ENCODE measurements around the gene FLNB.
A peak's percentile ranks its signal among the peaks of the same experiment; 100 is the strongest.

The FLNB gene

GRCh38 chr3:58157700-58158099 lies 149.5 kb downstream of the FLNB start:
- Mint-ChIP-seq H3K4me1 (ENCODE audit: low read depth) (no peaks in the 10 kb centered on the region), H3K9me3 (no peaks in the 10 kb centered on the region), H3K27ac (no peak overlapping the region), H3K4me3 (no peak overlapping the region), H3K27me3 (no peaks in the 10 kb centered on the region), H3K36me3 (ENCODE audit: low read depth) (peaks cover 47% of the 10 kb centered on the region)
- DNase-seq, result no peak

GRCh38 chr3:58158442-58159153 lies 150.4 kb downstream of the FLNB start:
- no peak for DNase-seq
- no peak overlapping the region for H3K27ac Mint-ChIP-seq
- H3K27me3 Mint-ChIP-seq, result no peaks in the 10 kb centered on the region
- H3K9me3 Mint-ChIP-seq, result no peaks in the 10 kb centered on the region
- H3K4me3 Mint-ChIP-seq, result no peak overlapping the region
- H3K4me1 Mint-ChIP-seq (ENCODE audit: low read depth), result no peaks in the 10 kb centered on the region
- H3K36me3 Mint-ChIP-seq (ENCODE audit: low read depth), result peaks cover 48% of the 10 kb centered on the region

GRCh38 chr3:58160399-58160798 lies 152.2 kb downstream of the FLNB start:
- Mint-ChIP-seq H3K27me3 (no peaks in the 10 kb centered on the region), H3K4me1 (ENCODE audit: low read depth) (no peaks in the 10 kb centered on the region), H3K27ac (no peak overlapping the region), H3K4me3 (no peak overlapping the region), H3K36me3 (ENCODE audit: low read depth) (peaks cover 44% of the 10 kb centered on the region), H3K9me3 (no peaks in the 10 kb centered on the region)
- DNase-seq, result no peak

DNA sequence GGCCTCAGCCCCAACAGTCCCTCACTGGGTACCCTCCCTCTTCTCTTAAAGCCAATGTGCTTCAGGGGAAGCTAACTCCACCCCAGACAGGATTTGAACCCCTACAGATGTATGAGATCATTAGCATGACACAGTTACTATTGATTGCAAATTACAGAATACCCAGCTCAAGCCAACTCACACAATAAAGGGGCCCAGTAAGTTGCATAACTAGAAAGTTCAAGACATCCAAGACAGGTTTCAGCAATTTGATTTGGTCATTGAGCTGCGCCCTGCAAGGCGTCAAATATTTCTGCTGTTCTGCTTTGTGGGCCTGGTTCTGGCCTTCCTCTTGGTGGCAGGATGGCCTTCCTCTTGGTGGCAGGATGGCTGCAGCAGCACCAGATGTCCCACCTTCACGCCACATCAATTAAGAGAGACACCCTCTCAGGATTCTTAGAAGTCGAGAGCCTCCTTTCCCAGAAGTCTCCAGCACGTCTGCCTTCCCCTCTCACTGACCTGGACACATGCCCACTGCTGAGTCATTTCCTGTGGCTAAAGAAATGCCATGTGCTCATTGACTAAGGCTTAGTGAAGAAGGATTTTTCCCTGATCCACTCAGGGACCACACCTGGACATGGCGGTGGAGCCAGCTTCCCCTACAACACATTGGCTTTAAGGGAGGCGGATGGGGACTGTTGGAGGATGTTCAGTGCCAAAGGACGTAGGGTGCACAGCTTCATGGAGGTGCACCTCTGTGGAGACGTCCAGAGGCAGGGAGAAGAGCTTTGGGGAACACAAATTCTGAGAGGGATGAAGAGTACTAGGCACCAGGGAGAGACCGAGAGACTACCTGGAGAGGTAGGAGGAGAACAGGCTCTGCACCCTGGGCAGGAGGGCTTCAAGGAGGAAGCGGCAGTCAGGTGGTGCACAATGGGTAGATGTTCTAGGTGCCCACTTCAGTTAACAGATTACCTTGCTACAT lies 153.5 kb downstream of the FLNB start:
- Mint-ChIP-seq H3K4me1 (ENCODE audit: low read depth) (no peaks in the 10 kb centered on the region), H3K4me3 (no peak overlapping the region), H3K27ac (peak overlapping the region; percentile 13), H3K27me3 (no peaks in the 10 kb centered on the region), H3K36me3 (ENCODE audit: low read depth) (peaks cover 41% of the 10 kb centered on the region), H3K9me3 (no peaks in the 10 kb centered on the region)
- DNase-seq, result no peak

DNA sequence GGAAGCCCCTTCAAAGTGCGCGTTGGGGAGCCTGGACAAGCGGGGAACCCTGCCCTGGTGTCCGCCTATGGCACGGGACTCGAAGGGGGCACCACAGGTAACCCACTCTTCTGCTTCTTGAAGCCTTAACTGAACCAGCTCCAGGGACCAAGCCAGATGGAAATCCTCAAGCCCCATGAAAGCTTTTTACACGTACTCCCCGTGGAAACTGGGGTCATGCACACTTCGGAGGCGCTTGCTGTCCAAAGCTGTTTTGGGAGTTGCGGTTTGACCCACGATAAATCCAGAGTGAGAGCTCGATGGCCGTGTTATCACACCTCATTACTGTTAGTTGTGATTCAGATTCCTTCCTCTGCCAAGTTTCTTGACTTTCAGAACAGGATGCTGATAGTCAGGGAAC lies 155.0 kb downstream of the FLNB start:
- Mint-ChIP-seq H3K27me3 (no peaks in the 10 kb centered on the region), H3K4me1 (ENCODE audit: low read depth) (no peaks in the 10 kb centered on the region), H3K9me3 (no peaks in the 10 kb centered on the region), H3K27ac (no peak overlapping the region), H3K4me3 (no peak overlapping the region), H3K36me3 (ENCODE audit: low read depth) (peaks cover 33% of the 10 kb centered on the region)
- DNase-seq, result no peak

GRCh38 chr3:58164199-58164879 lies 156.1 kb downstream of the FLNB start:
- no peak overlapping the region for H3K27ac Mint-ChIP-seq
- DNase-seq, result no peak
- H3K36me3 Mint-ChIP-seq (ENCODE audit: low read depth), result peaks cover 38% of the 10 kb centered on the region
- no peaks in the 10 kb centered on the region for H3K27me3 Mint-ChIP-seq
- no peaks in the 10 kb centered on the region for H3K9me3 Mint-ChIP-seq
- H3K4me3 Mint-ChIP-seq, result no peak overlapping the region
- H3K4me1 Mint-ChIP-seq (ENCODE audit: low read depth), result no peaks in the 10 kb centered on the region

- Mint-ChIP-seq H3K27me3 (no peaks in the 10 kb centered on the region), H3K4me1 (ENCODE audit: low read depth) (no peaks in the 10 kb centered on the region), H3K4me3 (no peak overlapping the region), H3K36me3 (ENCODE audit: low read depth) (peaks cover 37% of the 10 kb centered on the region), H3K27ac (no peak overlapping the region), H3K9me3 (no peaks in the 10 kb centered on the region)
- no peak for DNase-seq
These were observed 156.9 kb downstream of the FLNB start for GRCh38 chr3:58164906-58165821.

DNA sequence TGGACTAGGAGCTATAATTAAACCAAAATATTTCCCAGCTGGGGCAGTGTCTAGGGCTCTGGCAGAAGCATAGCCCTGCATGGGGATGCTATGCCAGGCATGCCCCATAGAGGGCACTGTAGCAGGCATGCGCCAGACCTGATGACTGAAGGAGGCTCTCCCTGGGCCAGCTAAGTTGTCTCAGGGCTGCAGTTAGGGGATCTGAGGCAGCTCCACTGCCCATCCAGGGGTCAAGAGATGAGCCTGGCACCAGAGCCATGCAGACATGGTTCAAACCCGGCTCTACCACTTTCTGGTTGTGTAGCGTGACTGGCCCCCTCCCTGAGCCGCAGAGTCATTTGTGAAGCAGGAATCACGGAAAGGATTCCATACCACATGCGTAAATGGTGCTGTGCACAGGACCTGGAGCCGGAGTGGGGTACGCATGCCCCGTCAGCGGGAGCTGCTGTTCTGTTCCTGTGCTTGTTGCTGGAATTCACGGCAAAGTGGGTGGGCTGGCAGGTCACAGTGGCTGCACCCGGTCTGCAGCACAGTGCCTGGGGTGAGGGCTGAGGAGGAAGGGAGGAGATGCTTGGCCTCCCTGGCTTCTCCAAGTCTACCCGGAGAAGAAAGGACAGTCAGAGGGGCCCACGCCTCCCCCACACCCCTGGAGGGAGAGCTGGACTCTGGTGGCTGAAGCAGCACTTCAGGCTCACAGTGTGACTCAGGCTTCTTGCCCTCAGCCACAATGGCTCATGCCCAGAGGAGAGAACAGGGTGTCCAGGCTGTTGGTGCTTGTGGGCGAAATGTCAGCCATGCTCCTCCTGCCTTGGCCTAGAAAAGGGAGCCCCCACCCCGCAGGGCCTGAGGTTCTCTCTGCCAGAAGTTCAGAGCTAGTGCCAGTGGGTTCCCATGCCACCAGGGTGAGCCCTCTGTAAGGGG lies 159.5 kb downstream of the FLNB start:
- H3K36me3 Mint-ChIP-seq (ENCODE audit: low read depth), result peaks cover 27% of the 10 kb centered on the region
- no peaks in the 10 kb centered on the region for H3K9me3 Mint-ChIP-seq
- no peak overlapping the region for H3K4me3 Mint-ChIP-seq
- peak; percentile 78 for DNase-seq
- H3K27me3 Mint-ChIP-seq, result no peaks in the 10 kb centered on the region
- no peak overlapping the region for H3K27ac Mint-ChIP-seq
- no peaks in the 10 kb centered on the region for H3K4me1 Mint-ChIP-seq (ENCODE audit: low read depth)

DNA sequence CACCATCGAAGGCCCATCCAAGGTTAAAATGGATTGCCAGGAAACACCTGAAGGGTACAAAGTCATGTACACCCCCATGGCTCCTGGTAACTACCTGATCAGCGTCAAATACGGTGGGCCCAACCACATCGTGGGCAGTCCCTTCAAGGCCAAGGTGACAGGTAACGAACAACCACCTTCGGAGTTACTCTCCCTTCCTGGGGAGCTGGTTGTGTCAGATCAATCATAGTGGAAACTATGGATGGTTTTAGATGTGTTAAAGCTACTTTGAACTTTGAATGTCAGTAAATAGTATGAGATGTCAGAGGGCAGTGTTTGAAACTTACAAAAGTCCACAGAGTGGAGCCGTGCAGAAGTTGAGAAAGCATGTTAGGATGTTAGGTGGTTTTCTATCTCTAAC lies 160.3 kb downstream of the FLNB start:
- DNase-seq, result no peak
- Mint-ChIP-seq H3K4me3 (no peak overlapping the region), H3K9me3 (no peaks in the 10 kb centered on the region), H3K36me3 (ENCODE audit: low read depth) (peaks cover 20% of the 10 kb centered on the region), H3K4me1 (ENCODE audit: low read depth) (no peaks in the 10 kb centered on the region), H3K27ac (no peak overlapping the region), H3K27me3 (no peaks in the 10 kb centered on the region)

GRCh38 chr3:58169371-58169770 lies 161.1 kb downstream of the FLNB start:
- no peak overlapping the region for H3K4me3 Mint-ChIP-seq
- no peak for DNase-seq
- no peak overlapping the region for H3K27ac Mint-ChIP-seq
- H3K27me3 Mint-ChIP-seq, result no peaks in the 10 kb centered on the region
- H3K9me3 Mint-ChIP-seq, result no peaks in the 10 kb centered on the region
- peaks cover 16% of the 10 kb centered on the region for H3K36me3 Mint-ChIP-seq (ENCODE audit: low read depth)
- no peaks in the 10 kb centered on the region for H3K4me1 Mint-ChIP-seq (ENCODE audit: low read depth)

DNA sequence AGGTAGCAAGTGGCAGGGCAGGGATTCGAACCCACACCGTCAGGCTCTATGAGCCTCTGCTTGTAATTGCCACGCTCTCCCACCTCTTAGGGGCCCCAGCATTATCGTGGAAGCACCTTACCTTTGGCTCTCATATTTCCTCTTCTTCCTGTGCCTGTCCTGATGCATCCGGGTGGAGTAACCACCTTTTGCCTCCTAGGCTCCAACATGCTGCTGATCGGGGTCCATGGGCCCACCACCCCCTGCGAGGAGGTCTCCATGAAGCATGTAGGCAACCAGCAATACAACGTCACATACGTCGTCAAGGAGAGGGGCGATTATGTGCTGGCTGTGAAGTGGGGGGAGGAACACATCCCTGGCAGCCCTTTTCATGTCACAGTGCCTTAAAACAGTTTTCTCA lies 162.2 kb downstream of the FLNB start:
- no peak for DNase-seq
- H3K9me3 Mint-ChIP-seq, result no peaks in the 10 kb centered on the region
- no peaks in the 10 kb centered on the region for H3K4me1 Mint-ChIP-seq (ENCODE audit: low read depth)
- no peak overlapping the region for H3K4me3 Mint-ChIP-seq
- H3K36me3 Mint-ChIP-seq (ENCODE audit: low read depth), result peaks cover 12% of the 10 kb centered on the region
- H3K27ac Mint-ChIP-seq, result no peak overlapping the region
- peaks cover under 1% of the 10 kb centered on the region for H3K27me3 Mint-ChIP-seq

DNA sequence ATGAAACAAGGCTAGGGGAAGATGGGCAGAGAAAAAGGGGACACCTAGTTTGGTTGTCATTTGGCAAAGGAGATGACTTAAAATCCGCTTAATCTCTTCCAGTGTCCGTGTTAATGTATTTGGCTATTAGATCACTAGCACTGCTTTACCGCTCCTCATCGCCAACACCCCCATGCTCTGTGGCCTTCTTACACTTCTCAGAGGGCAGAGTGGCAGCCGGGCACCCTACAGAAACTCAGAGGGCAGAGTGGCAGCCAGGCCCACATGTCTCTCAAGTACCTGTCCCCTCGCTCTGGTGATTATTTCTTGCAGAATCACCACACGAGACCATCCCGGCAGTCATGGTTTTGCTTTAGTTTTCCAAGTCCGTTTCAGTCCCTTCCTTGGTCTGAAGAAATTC lies 162.9 kb downstream of the FLNB start:
- Mint-ChIP-seq H3K27me3 (peaks cover 8% of the 10 kb centered on the region), H3K4me1 (ENCODE audit: low read depth) (no peaks in the 10 kb centered on the region), H3K9me3 (no peaks in the 10 kb centered on the region), H3K27ac (no peak overlapping the region), H3K4me3 (no peak overlapping the region), H3K36me3 (ENCODE audit: low read depth) (peaks cover 12% of the 10 kb centered on the region)
- no peak for DNase-seq

DNA sequence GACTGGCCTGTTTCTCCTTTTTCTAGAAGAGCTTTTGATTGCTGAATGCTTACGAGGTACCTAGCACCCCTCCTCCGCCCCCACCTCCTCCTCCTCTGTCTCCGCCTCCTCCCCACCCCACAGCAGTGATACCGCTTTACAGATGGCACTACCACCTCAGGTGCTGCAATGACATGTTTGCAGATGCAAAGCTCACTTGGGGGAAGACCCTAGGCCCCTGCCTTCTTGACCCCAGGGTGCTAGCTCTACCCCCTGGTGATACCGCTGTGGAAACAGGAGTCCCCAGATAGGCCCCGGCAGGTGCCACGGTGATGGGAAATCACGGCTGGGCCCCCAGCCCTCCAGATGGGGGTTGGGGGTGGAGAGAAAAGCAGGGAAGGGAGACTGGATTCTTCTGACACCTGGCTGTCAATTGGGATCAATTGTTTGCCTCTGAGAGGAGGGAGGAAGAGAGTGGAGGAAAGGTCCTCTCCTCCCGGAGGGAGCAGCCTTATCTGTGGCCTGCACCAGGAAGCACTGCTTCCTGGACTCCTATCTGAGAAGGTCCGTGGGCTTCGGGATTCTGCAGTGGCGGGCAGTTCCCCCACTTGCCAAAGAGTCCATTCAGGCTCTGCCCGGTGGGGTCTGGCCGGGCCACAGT lies 164.9 kb downstream of the FLNB start:
- Mint-ChIP-seq H3K27ac (no peak overlapping the region), H3K4me1 (ENCODE audit: low read depth) (peaks cover 7% of the 10 kb centered on the region), H3K27me3 (peaks cover 13% of the 10 kb centered on the region), H3K9me3 (no peaks in the 10 kb centered on the region), H3K4me3 (no peak overlapping the region), H3K36me3 (ENCODE audit: low read depth) (peaks cover 12% of the 10 kb centered on the region)
- no peak for DNase-seq
